ENCODE results near the gene BRCA1. TPM values are rescaled to one million over a fixed set of nuclear protein-coding genes. Genes with fewer than 3 reads are reported as not detected.

Gene BRCA1
- total and polyA plus RNA-seq, 3 experiments from 2014 or later = 3.3 to 71.5 (median 66.8) TPM

DNA sequence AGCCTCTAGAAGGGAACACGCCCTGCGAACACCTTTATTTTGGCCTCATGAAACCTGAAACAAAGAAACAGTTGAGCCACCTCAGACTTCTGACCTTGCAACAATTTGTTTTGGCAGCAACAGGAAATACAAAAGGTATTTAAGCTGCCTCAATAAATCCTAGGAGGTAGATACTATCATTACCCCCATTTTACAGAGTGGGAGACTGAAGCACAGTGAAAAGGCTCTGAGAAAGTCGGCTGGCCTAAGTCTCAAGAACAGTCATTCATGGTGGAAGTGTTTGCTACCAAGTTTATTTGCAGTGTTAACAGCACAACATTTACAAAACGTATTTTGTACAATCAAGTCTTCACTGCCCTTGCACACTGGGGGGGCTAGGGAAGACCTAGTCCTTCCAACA is 81.1 kb downstream of the BRCA1 start:
- Histone ChIP-seq H3K4me3 (ENCODE audit: low read length) (no peak overlapping the region), H3K27ac (ENCODE audit: low read depth, low read length) (no peak overlapping the region), H3K4me1 (ENCODE audit: insufficient read depth, low read length) (no peaks in the 10 kb centered on the region), H3K27me3 (ENCODE audit: insufficient read depth, low read length, poor library complexity, severe bottlenecking) (no peaks in the 10 kb centered on the region), H3K9me3 (ENCODE audit: low read length) (no peaks in the 10 kb centered on the region), H3K36me3 (ENCODE audit: insufficient read depth, low read length) (no peaks in the 10 kb centered on the region)
- Mint-ChIP-seq H3K9me3 (no peaks in the 10 kb centered on the region), H3K4me1 (no peaks in the 10 kb centered on the region), H3K27me3 (no peaks in the 10 kb centered on the region), H3K27ac (no peak overlapping the region), H3K36me3 (no peaks in the 10 kb centered on the region), H3K4me3 (no peak overlapping the region)
- CTCF ChIA-PET = no interaction called here
- POLR2A ChIA-PET = no interaction called here
- no peak for DNase-seq

DNA sequence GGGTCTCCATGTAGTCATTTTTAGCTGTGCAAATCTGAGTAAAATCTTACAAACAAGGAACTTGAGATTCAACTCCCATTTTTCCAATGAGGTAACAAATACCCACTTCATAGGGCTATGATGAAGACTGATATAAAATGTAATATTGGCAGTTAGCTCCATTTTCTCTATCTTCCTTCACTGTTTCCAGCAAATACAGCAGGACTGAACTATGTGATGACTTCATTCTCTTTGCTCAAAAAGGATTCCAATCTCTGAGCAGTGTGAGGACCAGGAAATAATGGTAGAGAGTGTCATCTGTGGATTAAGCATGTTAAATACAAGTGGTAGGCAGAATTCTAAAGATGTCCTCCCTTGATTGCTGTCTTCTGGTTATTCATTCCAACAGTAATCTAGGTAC is 81.9 kb downstream of the BRCA1 start:
- no peaks in the 10 kb centered on the region for H3K4me1 ChIP-seq (ENCODE audit: insufficient read depth, low read length)
- H3K27me3 ChIP-seq (ENCODE audit: insufficient read depth, low read length, poor library complexity, severe bottlenecking) = no peaks in the 10 kb centered on the region
- no peaks in the 10 kb centered on the region for H3K36me3 ChIP-seq (ENCODE audit: insufficient read depth, low read length)
- no peak for DNase-seq
- no peak overlapping the region for H3K4me3 ChIP-seq (ENCODE audit: low read length)
- ChIA-PET CTCF (no interaction called here), POLR2A (interaction anchor here (0.6 kb wide), 1 partner anchor 86 kb away, joined by 3 read pairs; no protein-coding TSS in a partner anchor)
- no peaks in the 10 kb centered on the region for H3K9me3 Mint-ChIP-seq
- H3K27ac Mint-ChIP-seq = peak overlapping the region in 2 of 8 donors; percentile 37 to 39
- H3K36me3 Mint-ChIP-seq = no peaks in the 10 kb centered on the region
- H3K4me1 Mint-ChIP-seq = no peaks in the 10 kb centered on the region
- H3K27ac ChIP-seq (ENCODE audit: low read depth, low read length) = no peak overlapping the region
- H3K27me3 Mint-ChIP-seq = no peaks in the 10 kb centered on the region
- no peaks in the 10 kb centered on the region for H3K9me3 ChIP-seq (ENCODE audit: low read length)
- H3K4me3 Mint-ChIP-seq = no peak overlapping the region

DNA sequence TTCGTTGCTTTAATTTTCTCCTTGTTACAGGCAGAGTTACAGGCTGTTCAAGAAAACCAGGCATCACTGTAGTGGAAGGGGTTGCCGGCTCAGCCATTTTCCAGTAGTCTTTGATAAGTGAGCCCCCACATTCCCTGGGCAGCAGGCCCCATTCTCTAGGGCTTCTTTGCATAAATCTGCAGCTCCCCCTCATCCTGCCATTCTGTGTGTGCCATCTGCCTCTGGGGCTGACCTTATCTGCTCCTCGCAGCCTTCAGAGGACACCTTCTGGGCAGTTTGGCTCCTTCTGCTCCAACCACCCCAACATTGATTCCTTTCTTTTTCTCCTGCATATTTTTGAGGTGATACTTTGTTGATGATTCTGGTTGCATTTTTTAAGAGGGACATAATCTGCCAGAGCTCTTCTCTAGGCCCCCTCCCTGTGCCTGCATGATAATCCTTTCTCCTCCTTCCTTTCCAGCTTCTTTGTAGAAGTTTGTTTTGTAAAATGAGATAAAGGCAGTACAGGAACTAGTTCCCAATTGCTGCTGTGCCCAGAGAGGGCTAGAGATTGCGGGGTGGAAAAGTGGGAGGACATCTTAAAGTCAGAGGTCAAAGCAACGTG is 83.0 kb downstream of the BRCA1 start:
- no peaks in the 10 kb centered on the region for H3K36me3 Mint-ChIP-seq
- Histone ChIP-seq H3K27ac (ENCODE audit: low read depth, low read length) (no peak overlapping the region), H3K9me3 (ENCODE audit: low read length) (no peaks in the 10 kb centered on the region), H3K4me1 (ENCODE audit: insufficient read depth, low read length) (no peaks in the 10 kb centered on the region), H3K36me3 (ENCODE audit: insufficient read depth, low read length) (no peaks in the 10 kb centered on the region), H3K27me3 (ENCODE audit: insufficient read depth, low read length, poor library complexity, severe bottlenecking) (no peaks in the 10 kb centered on the region), H3K4me3 (ENCODE audit: low read length) (no peak overlapping the region)
- H3K27me3 Mint-ChIP-seq = no peaks in the 10 kb centered on the region
- no peak for DNase-seq
- H3K27ac Mint-ChIP-seq = peak overlapping the region in 1 of 8 donors; percentile 72
- no peaks in the 10 kb centered on the region for H3K4me1 Mint-ChIP-seq
- ChIA-PET POLR2A (no interaction called here), CTCF (no interaction called here)
- H3K4me3 Mint-ChIP-seq = no peak overlapping the region
- no peaks in the 10 kb centered on the region for H3K9me3 Mint-ChIP-seq

DNA sequence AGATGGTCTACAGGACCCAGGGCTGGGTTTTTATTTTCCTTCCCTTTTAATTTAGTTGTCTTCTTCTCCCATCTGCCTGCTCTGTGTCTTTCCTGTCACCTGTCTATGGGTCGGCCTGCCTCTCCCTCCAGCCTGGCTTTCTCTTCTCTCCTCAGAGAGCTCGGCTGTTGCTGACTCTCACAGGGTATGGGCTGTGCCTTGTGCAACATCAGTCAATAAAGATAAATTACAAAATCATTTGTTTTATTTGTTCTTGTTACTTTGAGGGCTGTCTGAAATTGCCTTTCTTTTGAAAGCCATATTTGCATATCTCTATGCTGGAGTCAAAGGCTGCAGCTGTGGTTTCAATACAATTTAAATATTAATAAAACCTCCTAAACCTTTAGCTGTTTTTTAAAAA is 84.5 kb downstream of the BRCA1 start:
- Histone ChIP-seq H3K36me3 (ENCODE audit: insufficient read depth, low read length) (no peaks in the 10 kb centered on the region), H3K4me1 (ENCODE audit: insufficient read depth, low read length) (no peaks in the 10 kb centered on the region), H3K27me3 (ENCODE audit: insufficient read depth, low read length, poor library complexity, severe bottlenecking) (no peaks in the 10 kb centered on the region), H3K27ac (ENCODE audit: low read depth, low read length) (no peak overlapping the region), H3K4me3 (ENCODE audit: low read length) (no peak overlapping the region), H3K9me3 (ENCODE audit: low read length) (no peaks in the 10 kb centered on the region)
- ChIA-PET POLR2A (no interaction called here), CTCF (no interaction called here)
- H3K4me3 Mint-ChIP-seq = no peak overlapping the region
- H3K27ac Mint-ChIP-seq = peak overlapping the region in 2 of 8 donors; percentile 67 to 88
- H3K4me1 Mint-ChIP-seq = no peaks in the 10 kb centered on the region
- H3K27me3 Mint-ChIP-seq = no peaks in the 10 kb centered on the region
- H3K36me3 Mint-ChIP-seq = no peaks in the 10 kb centered on the region
- no peaks in the 10 kb centered on the region for H3K9me3 Mint-ChIP-seq
- DNase-seq = no peak

DNA sequence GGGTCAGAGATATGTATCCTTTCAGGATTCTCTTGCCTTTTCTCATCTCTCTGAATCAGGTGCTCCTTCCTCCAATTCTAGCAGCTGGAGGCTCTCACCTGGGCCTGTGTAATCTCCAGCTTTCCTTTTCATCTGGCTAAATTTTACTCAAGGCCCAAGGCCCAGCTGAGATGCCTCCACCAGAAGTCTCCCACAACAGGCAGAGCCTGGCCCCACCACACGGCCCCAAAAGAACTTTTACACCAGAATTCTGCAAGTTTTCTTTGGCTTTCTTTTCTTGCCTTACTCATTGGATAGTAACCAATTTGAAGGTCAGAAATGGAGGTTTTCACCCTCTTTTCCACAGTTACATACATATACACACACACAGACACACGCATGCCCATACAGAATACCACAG is 85.5 kb downstream of the BRCA1 start:
- no peaks in the 10 kb centered on the region for H3K4me1 Mint-ChIP-seq

DNA sequence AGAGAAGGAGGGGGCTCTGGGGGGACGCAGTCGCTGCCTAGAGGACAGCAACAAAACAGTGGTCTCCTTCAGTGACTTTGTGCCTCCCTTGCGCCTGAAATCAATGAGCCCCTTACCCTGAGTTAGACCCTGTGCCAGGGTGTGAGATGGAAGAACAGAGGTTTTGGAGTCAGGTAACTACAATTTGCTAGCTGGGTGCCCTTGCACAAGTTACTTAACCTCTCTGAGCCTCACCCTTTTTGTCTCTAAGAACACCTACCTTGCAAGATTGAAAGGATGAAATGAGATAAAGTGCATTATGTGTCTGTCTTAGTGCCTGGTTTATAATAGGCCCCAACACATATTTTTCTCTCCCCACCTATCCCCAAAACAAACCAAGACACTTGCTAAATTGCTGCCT is 90.3 kb downstream of the BRCA1 start:
- Histone ChIP-seq H3K4me3 (ENCODE audit: low read length) (no peak overlapping the region), H3K4me1 (ENCODE audit: insufficient read depth, low read length) (no peaks in the 10 kb centered on the region), H3K36me3 (ENCODE audit: insufficient read depth, low read length) (no peaks in the 10 kb centered on the region), H3K27ac (ENCODE audit: low read depth, low read length) (no peak overlapping the region), H3K27me3 (ENCODE audit: insufficient read depth, low read length, poor library complexity, severe bottlenecking) (no peaks in the 10 kb centered on the region), H3K9me3 (ENCODE audit: low read length) (no peaks in the 10 kb centered on the region)
- Mint-ChIP-seq H3K27me3 (peaks cover 0 to 2% of the 10 kb centered on the region in 2 donors), H3K9me3 (no peaks in the 10 kb centered on the region), H3K4me3 (no peak overlapping the region), H3K27ac (peak overlapping the region in 2 of 8 donors; percentile 29 to 72), H3K4me1 (no peaks in the 10 kb centered on the region), H3K36me3 (no peaks in the 10 kb centered on the region)
- POLR2A ChIA-PET = no interaction called here
- no peak for DNase-seq
- CTCF ChIA-PET = no interaction called here

More for the DNA sequence above, 85.5 kb downstream of the BRCA1 start:
- no peaks in the 10 kb centered on the region for H3K9me3 Mint-ChIP-seq
- no peak overlapping the region for H3K4me3 ChIP-seq (ENCODE audit: low read length)
- H3K27me3 ChIP-seq (ENCODE audit: insufficient read depth, low read length, poor library complexity, severe bottlenecking) = no peaks in the 10 kb centered on the region
- H3K27ac ChIP-seq (ENCODE audit: low read depth, low read length) = no peak overlapping the region
- no peak for DNase-seq
- no peaks in the 10 kb centered on the region for H3K4me1 ChIP-seq (ENCODE audit: insufficient read depth, low read length)
- no peak overlapping the region for H3K4me3 Mint-ChIP-seq
- H3K9me3 ChIP-seq (ENCODE audit: low read length) = no peaks in the 10 kb centered on the region
- no peaks in the 10 kb centered on the region for H3K27me3 Mint-ChIP-seq
- ChIA-PET POLR2A (interaction anchor here (0.6 kb wide), 1 partner anchor 55 kb away, joined by 3 read pairs; no protein-coding TSS in a partner anchor), CTCF (no interaction called here)
- H3K27ac Mint-ChIP-seq = no peak overlapping the region
- no peaks in the 10 kb centered on the region for H3K36me3 ChIP-seq (ENCODE audit: insufficient read depth, low read length)
- H3K36me3 Mint-ChIP-seq = no peaks in the 10 kb centered on the region

DNA sequence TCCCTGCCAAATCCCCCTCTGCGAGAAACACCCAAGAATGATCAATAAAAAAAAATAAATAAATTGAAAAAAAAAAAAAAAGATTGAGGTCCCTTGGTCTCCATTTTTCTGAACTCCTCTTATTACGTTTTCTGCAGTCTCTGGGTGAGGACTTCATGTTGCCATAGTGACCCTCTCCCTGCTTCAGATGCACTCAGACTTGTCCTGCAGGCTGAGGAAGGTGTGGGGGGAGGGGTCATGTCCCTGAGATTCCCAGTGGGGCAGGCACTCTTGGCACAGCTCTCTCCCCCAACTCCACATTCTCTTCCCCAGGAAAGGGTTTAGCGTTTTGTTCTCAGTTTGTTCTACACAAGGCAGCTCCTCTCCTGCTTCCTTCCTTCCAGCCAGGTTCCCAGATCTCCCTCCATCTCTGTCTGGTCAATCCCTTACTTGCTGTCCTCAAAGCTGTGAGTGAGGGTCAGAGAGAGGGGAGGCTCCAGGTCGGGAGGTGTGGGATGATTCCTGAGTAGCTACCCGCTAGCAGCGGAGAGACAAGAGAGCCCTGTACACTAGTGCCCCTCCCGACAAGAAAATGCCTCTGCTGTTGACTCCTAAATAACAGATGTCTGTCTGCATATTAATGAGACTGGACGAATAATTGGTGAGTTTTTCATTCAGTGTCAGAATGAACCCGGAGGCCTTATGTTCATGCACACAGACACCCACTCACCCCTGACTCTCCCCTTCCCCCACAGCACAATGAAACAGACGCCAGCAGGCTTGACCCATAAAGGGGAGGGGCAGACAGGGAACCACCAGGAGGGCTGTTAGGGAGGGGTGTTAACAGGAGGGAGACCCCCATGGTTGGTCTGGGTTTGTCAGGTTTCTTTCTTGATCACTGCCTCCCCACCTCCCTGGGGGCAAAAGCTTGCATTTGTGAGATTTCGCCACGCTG is 90.9 kb downstream of the BRCA1 start:
- no peaks in the 10 kb centered on the region for H3K36me3 Mint-ChIP-seq
- no peak overlapping the region for H3K27ac ChIP-seq (ENCODE audit: low read depth, low read length)
- no peaks in the 10 kb centered on the region for H3K9me3 ChIP-seq (ENCODE audit: low read length)
- POLR2A ChIA-PET = no interaction called here
- no peak overlapping the region for H3K4me3 ChIP-seq (ENCODE audit: low read length)
- no peaks in the 10 kb centered on the region for H3K36me3 ChIP-seq (ENCODE audit: insufficient read depth, low read length)
- no peaks in the 10 kb centered on the region for H3K27me3 ChIP-seq (ENCODE audit: insufficient read depth, low read length, poor library complexity, severe bottlenecking)
- H3K9me3 Mint-ChIP-seq = no peaks in the 10 kb centered on the region
- no peak overlapping the region for H3K4me3 Mint-ChIP-seq
- DNase-seq = no peak
- H3K27ac Mint-ChIP-seq = no peak overlapping the region
- CTCF ChIA-PET = interaction anchor here (0.8 kb wide), 1 partner anchor 10 kb away, joined by 3 read pairs; no protein-coding TSS in a partner anchor
- H3K4me1 Mint-ChIP-seq = no peaks in the 10 kb centered on the region
- H3K4me1 ChIP-seq (ENCODE audit: insufficient read depth, low read length) = no peaks in the 10 kb centered on the region
- peaks cover 0 to 2% of the 10 kb centered on the region in 2 donors for H3K27me3 Mint-ChIP-seq

DNA sequence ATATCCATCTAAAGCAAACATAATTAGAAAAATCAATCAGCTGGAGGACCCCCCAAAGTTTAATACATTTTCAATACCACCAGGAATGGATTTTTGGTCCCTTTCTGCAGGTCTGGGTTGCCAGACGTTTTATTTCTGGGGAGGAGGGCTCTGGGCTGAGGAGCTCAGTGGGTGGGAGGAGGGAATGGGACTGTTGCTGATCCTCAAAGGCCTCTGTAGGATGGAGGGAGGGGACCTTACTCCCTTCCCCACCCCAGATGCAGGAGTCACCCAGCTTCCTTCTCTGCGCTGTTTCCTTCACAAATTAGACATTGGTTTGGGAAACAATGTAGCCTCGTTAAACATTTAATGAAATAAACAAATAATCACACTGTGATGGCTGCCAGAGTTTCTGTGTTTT is 93.5 kb downstream of the BRCA1 start:
- POLR2A ChIA-PET = no interaction called here
- Histone ChIP-seq H3K4me1 (ENCODE audit: insufficient read depth, low read length) (no peaks in the 10 kb centered on the region), H3K27me3 (ENCODE audit: insufficient read depth, low read length, poor library complexity, severe bottlenecking) (no peaks in the 10 kb centered on the region), H3K4me3 (ENCODE audit: low read length) (no peak overlapping the region), H3K36me3 (ENCODE audit: insufficient read depth, low read length) (no peaks in the 10 kb centered on the region), H3K9me3 (ENCODE audit: low read length) (no peaks in the 10 kb centered on the region), H3K27ac (ENCODE audit: low read depth, low read length) (no peak overlapping the region)
- H3K4me3 Mint-ChIP-seq = no peak overlapping the region
- no peaks in the 10 kb centered on the region for H3K36me3 Mint-ChIP-seq
- peak overlapping the region in 1 of 8 donors; percentile 41 for H3K27ac Mint-ChIP-seq
- H3K9me3 Mint-ChIP-seq = no peaks in the 10 kb centered on the region
- no peaks in the 10 kb centered on the region for H3K4me1 Mint-ChIP-seq
- CTCF ChIA-PET = interaction anchor here (1.4 kb wide), 1 partner anchor 452 kb away, joined by 3 read pairs; the partner anchor contains the start of gene DHX8
- peaks cover 0 to 3% of the 10 kb centered on the region in 2 donors for H3K27me3 Mint-ChIP-seq
- DNase-seq = no peak

Data from CD8-positive, alpha-beta memory T cell (primary cell).